ENCODE data around the gene BARX1.
A peak's percentile ranks its signal among the peaks of the same experiment; 100 is the strongest.
"Not testable (repeated sequence)": the region's sequence is repeated elsewhere in the genome, so short reads cannot be mapped to it uniquely, and the experiment has no call there.

Gene BARX1

GRCh38 chr9:93964685-93965084 lies 9.5 kb upstream of the BARX1 start:
- Histone ChIP-seq H3K36me3 (ENCODE audit: control insufficient read depth, insufficient read depth, low read length) (no peaks in the 10 kb centered on the region), H3K4me1 (ENCODE audit: control insufficient read depth, insufficient read depth, low read length) (no peaks in the 10 kb centered on the region), H3K9ac (ENCODE audit: low read depth, low read length) (no peak overlapping the region), H3K27me3 (ENCODE audit: control insufficient read depth, insufficient read depth, low read length) (peaks cover 30% of the 10 kb centered on the region), H3K9me3 (ENCODE audit: control insufficient read depth, insufficient read depth, low read length) (no peaks in the 10 kb centered on the region), H3K4me3 (ENCODE audit: low read depth, low read length) (no peak overlapping the region)

DNA sequence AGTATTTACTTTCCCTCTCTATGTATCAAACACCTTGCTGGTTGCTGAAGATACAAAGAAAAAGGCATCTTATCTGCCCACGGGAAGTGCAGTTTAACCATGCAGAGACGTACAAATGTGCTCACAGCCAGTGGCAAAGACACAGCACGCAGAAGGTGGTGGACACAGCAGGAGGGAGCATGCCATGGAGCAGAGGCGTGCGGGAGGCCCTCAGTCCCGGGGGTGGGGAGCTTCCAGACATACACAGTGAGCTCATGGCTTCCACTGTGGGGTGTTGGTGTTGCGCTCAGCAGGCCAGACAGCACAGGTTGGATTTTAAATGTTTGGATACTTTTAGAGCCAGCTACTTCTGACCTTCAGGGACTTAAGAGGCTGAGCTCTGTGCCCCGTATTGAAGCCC lies 8.8 kb upstream of the BARX1 start:
- Histone ChIP-seq H3K4me1 (ENCODE audit: control insufficient read depth, insufficient read depth, low read length) (no peaks in the 10 kb centered on the region), H3K36me3 (ENCODE audit: control insufficient read depth, insufficient read depth, low read length) (no peaks in the 10 kb centered on the region), H3K4me3 (ENCODE audit: low read depth, low read length) (no peak overlapping the region), H3K9me3 (ENCODE audit: control insufficient read depth, insufficient read depth, low read length) (no peaks in the 10 kb centered on the region), H3K9ac (ENCODE audit: low read depth, low read length) (no peak overlapping the region), H3K27me3 (ENCODE audit: control insufficient read depth, insufficient read depth, low read length) (peaks cover 37% of the 10 kb centered on the region)

- not testable (repeated sequence) for H3K36me3 ChIP-seq (ENCODE audit: control insufficient read depth, insufficient read depth, low read length); H3K9me3 ChIP-seq (ENCODE audit: control insufficient read depth, insufficient read depth, low read length); H3K4me3 ChIP-seq (ENCODE audit: low read depth, low read length); H3K9ac ChIP-seq (ENCODE audit: low read depth, low read length); H3K4me1 ChIP-seq (ENCODE audit: control insufficient read depth, insufficient read depth, low read length)
- H3K27me3 ChIP-seq (ENCODE audit: control insufficient read depth, insufficient read depth, low read length): peaks cover 42% of the 10 kb centered on the region
Observed at GRCh38 chr9:93963489-93963888, 8.3 kb upstream of the BARX1 start.

DNA sequence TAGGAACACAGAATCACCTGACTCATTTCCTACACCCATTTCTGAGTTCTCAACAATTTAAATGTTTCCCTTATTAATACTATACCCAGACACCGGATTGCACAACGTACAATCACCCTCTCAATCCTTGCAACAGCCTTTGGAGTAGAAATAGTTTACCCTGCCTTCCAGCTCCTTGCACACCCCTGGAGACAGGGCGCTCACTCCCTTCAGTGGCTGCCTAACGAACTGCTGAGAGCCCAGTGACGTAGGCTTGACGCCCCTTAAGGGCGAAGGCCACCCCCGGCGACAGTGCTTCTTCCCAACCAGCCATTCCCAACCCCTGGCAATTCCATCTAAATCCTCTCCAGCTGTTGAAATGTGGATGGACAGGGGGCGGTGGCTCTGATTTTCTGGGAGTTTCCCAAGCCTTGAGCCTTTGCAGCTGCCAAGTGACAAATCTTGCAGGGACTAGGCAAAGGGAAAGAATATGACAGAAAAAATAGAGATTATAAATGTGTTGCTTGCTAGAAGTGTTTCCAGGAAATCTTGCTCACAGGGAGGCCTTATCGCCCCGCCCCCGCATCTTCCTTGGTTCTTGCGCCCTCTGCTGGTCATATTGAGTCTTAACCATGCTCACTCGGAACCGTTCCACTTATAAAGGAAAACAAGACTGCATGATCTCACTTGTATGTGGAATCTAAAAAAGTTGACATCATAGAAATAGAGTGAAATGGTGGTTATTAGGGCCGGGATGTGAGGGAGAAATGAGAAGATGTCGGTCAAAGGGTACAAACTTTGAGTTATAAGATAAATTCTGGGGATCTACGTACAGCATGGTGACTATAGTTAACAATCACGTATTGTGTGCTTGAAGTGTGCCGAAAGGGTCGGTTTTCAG lies 7.6 kb upstream of the BARX1 start:
- Histone ChIP-seq H3K9ac (ENCODE audit: low read depth, low read length) (no peak overlapping the region), H3K4me3 (ENCODE audit: low read depth, low read length) (no peak overlapping the region), H3K4me1 (ENCODE audit: control insufficient read depth, insufficient read depth, low read length) (no peaks in the 10 kb centered on the region), H3K27me3 (ENCODE audit: control insufficient read depth, insufficient read depth, low read length) (peaks cover 49% of the 10 kb centered on the region), H3K9me3 (ENCODE audit: control insufficient read depth, insufficient read depth, low read length) (no peaks in the 10 kb centered on the region), H3K36me3 (ENCODE audit: control insufficient read depth, insufficient read depth, low read length) (no peaks in the 10 kb centered on the region)

DNA sequence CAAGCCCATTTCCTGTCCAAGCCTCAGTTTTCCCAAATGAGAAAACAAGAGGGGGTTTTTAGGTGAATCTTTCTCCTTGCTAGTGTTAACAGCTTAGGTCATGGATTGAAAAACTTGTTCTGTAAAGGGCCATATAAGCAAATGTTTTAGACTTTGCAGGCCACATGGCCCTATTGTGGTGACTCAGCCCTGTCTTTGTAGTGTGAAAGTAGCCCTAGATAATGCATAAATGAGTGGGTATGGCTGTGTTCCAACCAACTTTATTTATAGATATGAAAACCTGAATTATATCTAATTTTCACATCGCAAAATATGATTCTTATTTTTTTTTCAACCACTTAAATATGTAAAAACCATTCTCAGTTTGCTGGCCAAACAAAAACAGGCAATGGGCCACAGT lies 6.9 kb upstream of the BARX1 start:
- Histone ChIP-seq H3K36me3 (ENCODE audit: control insufficient read depth, insufficient read depth, low read length) (no peaks in the 10 kb centered on the region), H3K27me3 (ENCODE audit: control insufficient read depth, insufficient read depth, low read length) (peaks cover 57% of the 10 kb centered on the region), H3K4me1 (ENCODE audit: control insufficient read depth, insufficient read depth, low read length) (no peaks in the 10 kb centered on the region), H3K4me3 (ENCODE audit: low read depth, low read length) (peak overlapping the region; percentile 7), H3K9ac (ENCODE audit: low read depth, low read length) (no peak overlapping the region), H3K9me3 (ENCODE audit: control insufficient read depth, insufficient read depth, low read length) (no peaks in the 10 kb centered on the region)

DNA sequence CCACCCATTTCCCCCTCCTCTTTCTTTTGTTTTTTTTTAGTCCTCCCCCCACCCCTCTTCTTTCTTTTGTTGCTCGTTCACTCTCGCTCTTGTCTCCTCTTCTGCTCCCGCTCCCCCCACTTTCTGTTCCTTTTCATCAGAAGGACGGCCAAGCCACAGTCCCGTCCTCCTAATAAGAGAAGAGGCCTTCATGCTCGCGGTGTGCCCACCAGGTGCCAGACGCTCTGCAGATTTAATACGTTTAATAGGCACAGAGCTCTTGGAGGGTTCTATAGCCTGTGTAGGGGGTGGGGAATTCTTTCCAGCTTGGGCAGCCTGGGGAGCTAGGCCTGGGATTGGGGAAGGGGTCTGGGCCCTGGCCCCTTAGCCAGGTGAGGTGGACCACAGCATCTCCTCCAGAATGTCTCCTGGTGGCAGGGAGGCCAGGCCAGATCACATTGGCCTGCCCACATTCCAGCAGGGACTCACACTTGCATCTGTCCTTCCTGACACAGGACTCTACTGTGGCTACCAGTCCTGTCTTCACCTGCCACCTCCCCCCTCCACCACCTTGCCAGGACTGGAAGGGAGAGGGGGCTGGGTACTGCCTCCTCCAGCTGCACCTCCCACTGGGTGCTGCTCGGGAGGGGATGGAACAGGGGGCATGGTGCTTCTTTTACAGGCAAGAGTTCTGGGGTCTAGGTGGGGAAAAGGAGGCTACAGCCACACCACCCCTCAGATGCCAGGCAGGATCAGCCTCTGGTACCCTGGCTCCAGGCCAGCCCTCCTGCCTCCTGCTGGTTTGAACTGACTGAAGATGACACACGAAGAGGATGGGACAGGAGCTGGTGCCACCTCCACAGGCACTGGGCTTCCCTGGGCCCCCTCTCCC lies 6.1 kb upstream of the BARX1 start:
- no peaks in the 10 kb centered on the region for H3K4me1 ChIP-seq (ENCODE audit: control insufficient read depth, insufficient read depth, low read length)
- H3K9ac ChIP-seq (ENCODE audit: low read depth, low read length): no peak overlapping the region
- no peak overlapping the region for H3K4me3 ChIP-seq (ENCODE audit: low read depth, low read length)
- H3K36me3 ChIP-seq (ENCODE audit: control insufficient read depth, insufficient read depth, low read length): no peaks in the 10 kb centered on the region
- H3K27me3 ChIP-seq (ENCODE audit: control insufficient read depth, insufficient read depth, low read length): peaks cover 65% of the 10 kb centered on the region
- no peaks in the 10 kb centered on the region for H3K9me3 ChIP-seq (ENCODE audit: control insufficient read depth, insufficient read depth, low read length)

- H3K9ac ChIP-seq (ENCODE audit: low read depth, low read length): no peak overlapping the region
- H3K9me3 ChIP-seq (ENCODE audit: control insufficient read depth, insufficient read depth, low read length): no peaks in the 10 kb centered on the region
- H3K4me3 ChIP-seq (ENCODE audit: low read depth, low read length): peak overlapping the region; percentile 33
- H3K27me3 ChIP-seq (ENCODE audit: control insufficient read depth, insufficient read depth, low read length): peaks cover 73% of the 10 kb centered on the region
- no peaks in the 10 kb centered on the region for H3K36me3 ChIP-seq (ENCODE audit: control insufficient read depth, insufficient read depth, low read length)
- H3K4me1 ChIP-seq (ENCODE audit: control insufficient read depth, insufficient read depth, low read length): peaks cover 3% of the 10 kb centered on the region
Observed at GRCh38 chr9:93960221-93960970, 5.2 kb upstream of the BARX1 start.

GRCh38 chr9:93959739-93960154 lies 4.6 kb upstream of the BARX1 start:
- Histone ChIP-seq H3K27me3 (ENCODE audit: control insufficient read depth, insufficient read depth, low read length) (peaks cover 76% of the 10 kb centered on the region), H3K9me3 (ENCODE audit: control insufficient read depth, insufficient read depth, low read length) (no peaks in the 10 kb centered on the region), H3K4me3 (ENCODE audit: low read depth, low read length) (peak overlapping the region; percentile 33), H3K36me3 (ENCODE audit: control insufficient read depth, insufficient read depth, low read length) (no peaks in the 10 kb centered on the region), H3K9ac (ENCODE audit: low read depth, low read length) (no peak overlapping the region), H3K4me1 (ENCODE audit: control insufficient read depth, insufficient read depth, low read length) (peaks cover 3% of the 10 kb centered on the region)

DNA sequence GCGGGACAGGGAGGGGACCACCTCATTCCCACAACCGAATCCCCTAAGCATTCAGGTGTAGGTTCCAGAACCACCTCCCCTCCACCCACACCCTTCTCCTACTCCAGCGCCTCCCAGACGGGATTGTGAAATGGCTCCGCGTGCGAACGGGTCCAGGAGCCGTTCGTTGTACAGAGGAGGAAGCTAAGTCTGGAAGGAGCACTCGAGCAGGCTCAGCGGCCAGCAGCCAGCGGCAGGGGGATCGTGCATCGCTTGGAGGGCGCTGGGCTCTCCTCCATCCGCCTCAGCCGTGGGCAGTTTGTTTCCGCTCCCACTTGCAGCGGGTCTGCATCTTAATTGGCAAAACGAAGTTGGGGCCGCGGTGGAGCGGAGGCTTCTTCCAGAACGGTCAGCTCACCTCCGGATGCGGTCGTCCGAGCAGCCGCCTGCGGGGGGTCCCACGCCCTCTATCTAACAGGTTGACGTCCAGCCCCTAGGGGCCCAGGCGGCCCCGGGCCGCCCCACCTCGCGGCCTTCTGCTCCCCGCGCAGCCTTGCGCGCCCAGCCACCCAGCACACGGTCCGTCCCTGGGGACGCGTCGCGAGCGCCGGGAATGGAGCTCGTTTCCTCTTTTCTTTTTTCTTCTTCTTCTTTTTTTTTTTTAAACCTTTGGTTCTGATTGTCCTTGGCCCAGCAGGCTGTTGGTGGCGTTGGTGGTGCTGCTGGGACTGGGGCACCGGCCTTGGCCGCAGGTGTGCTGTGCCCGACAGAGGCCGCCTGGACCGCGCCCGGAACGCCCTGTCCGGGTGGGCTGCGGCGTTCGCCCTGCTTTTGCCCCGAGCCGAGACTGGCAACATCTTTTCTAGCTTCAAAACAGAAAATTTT lies 3.9 kb upstream of the BARX1 start:
- Histone ChIP-seq H3K9ac (ENCODE audit: low read depth, low read length) (no peak overlapping the region), H3K4me3 (ENCODE audit: low read depth, low read length) (peak overlapping the region; percentile 24), H3K27me3 (ENCODE audit: control insufficient read depth, insufficient read depth, low read length) (peaks cover 83% of the 10 kb centered on the region), H3K9me3 (ENCODE audit: control insufficient read depth, insufficient read depth, low read length) (no peaks in the 10 kb centered on the region), H3K4me1 (ENCODE audit: control insufficient read depth, insufficient read depth, low read length) (peaks cover 3% of the 10 kb centered on the region), H3K36me3 (ENCODE audit: control insufficient read depth, insufficient read depth, low read length) (no peaks in the 10 kb centered on the region)

DNA sequence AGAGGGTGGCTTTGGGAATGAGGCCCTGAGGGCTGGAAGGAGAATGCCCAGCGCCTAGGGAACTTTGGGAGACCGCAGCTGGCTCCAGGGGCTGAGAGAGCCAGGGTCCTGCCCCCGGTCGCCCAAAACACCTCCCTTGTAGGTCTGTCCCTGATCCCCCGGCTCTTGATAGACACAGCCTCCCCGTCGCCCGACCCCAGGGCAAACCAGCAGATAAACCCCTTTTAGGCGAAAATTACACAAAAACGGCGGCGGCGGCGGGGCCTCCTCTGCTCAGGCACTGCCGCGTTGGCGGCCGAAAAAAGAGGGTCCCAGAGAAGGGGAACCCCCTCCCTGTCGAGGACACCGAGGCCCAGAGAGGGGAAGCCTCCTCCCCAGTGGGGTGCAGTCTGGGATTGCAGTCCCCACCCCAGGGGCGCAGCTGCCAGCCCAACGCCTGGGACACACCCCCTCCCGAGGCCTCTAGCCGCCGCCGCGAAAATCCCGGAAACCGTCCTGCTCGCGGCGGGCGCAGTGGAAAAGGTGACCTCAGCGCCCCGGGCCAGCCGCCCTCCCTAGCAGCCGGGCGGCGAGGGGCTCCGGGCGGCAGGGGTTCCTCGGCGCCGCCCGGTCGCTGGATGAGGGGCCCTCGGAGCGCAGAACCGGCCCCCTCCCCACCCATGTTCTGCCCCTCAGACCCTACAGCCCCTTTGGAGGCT lies 3.1 kb upstream of the BARX1 start:
- peaks cover 3% of the 10 kb centered on the region for H3K4me1 ChIP-seq (ENCODE audit: control insufficient read depth, insufficient read depth, low read length)
- H3K27me3 ChIP-seq (ENCODE audit: control insufficient read depth, insufficient read depth, low read length): peaks cover 90% of the 10 kb centered on the region
- H3K4me3 ChIP-seq (ENCODE audit: low read depth, low read length): peak overlapping the region; percentile 24
- no peaks in the 10 kb centered on the region for H3K36me3 ChIP-seq (ENCODE audit: control insufficient read depth, insufficient read depth, low read length)
- no peaks in the 10 kb centered on the region for H3K9me3 ChIP-seq (ENCODE audit: control insufficient read depth, insufficient read depth, low read length)
- no peak overlapping the region for H3K9ac ChIP-seq (ENCODE audit: low read depth, low read length)
